Left hindlimb (tissue), 1 donor: ENCODE measurements around the gene LYAR.

Experiments used
- DNase-seq: peaks from one replicate; pipeline ENCODE4 v3.0.0-alpha.2; 2018

The LYAR gene

GRCh38 chr4:4315461-4316149 lies 25.7 kb upstream of the LYAR start:
- no peak for DNase-seq

GRCh38 chr4:4311193-4311592 lies 21.2 kb upstream of the LYAR start:
- DNase-seq: no peak

GRCh38 chr4:4308800-4309441 lies 19.0 kb upstream of the LYAR start:
- no peak for DNase-seq

- DNase-seq: no peak
Observed at GRCh38 chr4:4306920-4307319, 17.0 kb upstream of the LYAR start.

- no peak for DNase-seq
Observed at GRCh38 chr4:4302416-4302815, 12.5 kb upstream of the LYAR start.

- no peak for DNase-seq
Observed at GRCh38 chr4:4302001-4302400, 12.0 kb upstream of the LYAR start.

GRCh38 chr4:4299006-4299405 lies 9.1 kb upstream of the LYAR start:
- no peak for DNase-seq

GRCh38 chr4:4296283-4296846 lies 6.4 kb upstream of the LYAR start:
- DNase-seq: no peak

GRCh38 chr4:4293279-4293678 lies 3.3 kb upstream of the LYAR start:
- no peak for DNase-seq

- no peak for DNase-seq
Observed at GRCh38 chr4:4289597-4289940, 385 bp downstream of the LYAR start.

- no peak for DNase-seq
Observed at GRCh38 chr4:4289055-4289454, 899 bp downstream of the LYAR start.

GRCh38 chr4:4288098-4288497 lies 1.9 kb downstream of the LYAR start:
- DNase-seq: no peak

- DNase-seq: no peak
Observed at GRCh38 chr4:4284827-4285618, 4.9 kb downstream of the LYAR start.

- DNase-seq: no peak
Observed at GRCh38 chr4:4281787-4282186, 8.2 kb downstream of the LYAR start.

- no peak for DNase-seq
Observed at GRCh38 chr4:4277531-4277930, 12.4 kb downstream of the LYAR start.

- no peak for DNase-seq
Observed at GRCh38 chr4:4274226-4274625, 15.7 kb downstream of the LYAR start.

- no peak for DNase-seq
Observed at GRCh38 chr4:4271912-4272311, 18.0 kb downstream of the LYAR start.

- no peak for DNase-seq
Observed at GRCh38 chr4:4270529-4270928, 19.4 kb downstream of the LYAR start.

- no peak for DNase-seq
Observed at GRCh38 chr4:4269856-4270255, 20.1 kb downstream of the LYAR start.

- DNase-seq: no peak
Observed at GRCh38 chr4:4269331-4269731, 20.6 kb downstream of the LYAR start.

GRCh38 chr4:4268776-4269175 lies 21.2 kb downstream of the LYAR start:
- no peak for DNase-seq

- DNase-seq: no peak
Observed at GRCh38 chr4:4267981-4268380, 22.0 kb downstream of the LYAR start.

GRCh38 chr4:4260185-4260751 lies 29.7 kb downstream of the LYAR start:
- no peak for DNase-seq
